Epidermal melanocyte (primary cell): ENCODE measurements around the gene SLC9A9.

ENCODE experiments used
- DNase-seq: peaks from one replicate; pipeline ENCODE4 v3.0.0; 2011; ENCODE audit warnings: low spot score; ENCODE audit not compliant: insufficient read length

SLC9A9 gene

DNA sequence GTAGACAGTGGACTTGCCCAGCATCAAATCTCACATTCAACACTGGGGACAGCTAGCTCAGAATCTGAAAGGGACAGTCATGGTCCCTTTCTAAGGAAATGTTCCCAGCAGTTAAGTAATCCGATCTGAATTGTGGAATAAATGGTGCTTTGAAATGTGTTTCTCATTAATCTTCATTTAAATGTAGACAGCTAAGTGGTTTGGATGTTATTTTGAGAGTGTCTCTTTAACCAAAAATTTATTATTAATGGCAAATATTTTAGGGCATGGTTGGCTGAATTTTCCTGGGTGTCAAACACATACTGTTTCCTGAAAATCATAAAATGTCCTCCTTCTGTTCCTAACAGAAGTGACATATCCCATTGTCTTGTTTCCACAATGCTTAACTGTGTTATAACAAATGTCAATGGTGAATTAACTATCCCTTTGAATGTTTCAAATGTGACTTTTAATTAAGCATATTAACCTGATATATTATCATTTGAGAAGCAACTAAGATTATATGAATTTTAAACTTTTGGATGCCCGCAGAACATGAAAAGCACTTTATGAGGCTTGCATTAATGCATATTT lies 517.9 kb downstream of the SLC9A9 start:
- DNase-seq: no peak

DNA sequence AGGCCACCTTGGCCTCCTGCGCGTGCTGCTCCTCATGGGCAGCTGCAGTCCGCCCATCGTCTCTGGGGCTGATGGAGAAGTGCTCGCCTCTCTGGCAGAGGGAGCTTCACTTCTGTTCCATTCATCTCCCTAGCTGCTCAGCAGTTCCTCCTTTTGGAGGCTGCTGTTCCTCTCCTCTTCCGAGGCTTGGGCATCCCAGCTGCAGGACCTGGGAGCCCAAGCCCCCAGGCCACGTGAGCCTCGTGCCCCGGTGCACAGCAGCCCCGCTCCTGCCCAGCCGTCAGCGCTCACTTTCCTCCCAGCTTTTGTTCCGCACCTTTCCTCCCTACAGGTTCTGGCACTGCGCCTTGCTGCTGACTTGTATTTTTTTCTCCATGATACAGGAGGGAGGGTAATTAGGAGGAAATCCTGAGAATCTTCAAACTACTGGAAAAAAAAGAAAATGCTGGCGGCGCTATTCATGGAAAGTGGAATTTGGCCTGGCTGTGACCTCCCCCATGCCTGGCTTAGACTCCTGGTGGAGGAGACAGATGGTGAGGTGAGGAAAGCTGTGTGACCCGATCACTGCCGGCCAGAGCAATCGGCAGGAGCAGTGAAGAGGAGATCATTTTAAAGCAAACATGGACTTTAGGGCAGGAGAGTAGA lies 518.6 kb downstream of the SLC9A9 start:
- DNase-seq: no peak

GRCh38 chr3:143328451-143328850 lies 519.8 kb downstream of the SLC9A9 start:
- DNase-seq: no peak

- DNase-seq: no peak
Observed at GRCh38 chr3:143326983-143327778, 521.1 kb downstream of the SLC9A9 start.

DNA sequence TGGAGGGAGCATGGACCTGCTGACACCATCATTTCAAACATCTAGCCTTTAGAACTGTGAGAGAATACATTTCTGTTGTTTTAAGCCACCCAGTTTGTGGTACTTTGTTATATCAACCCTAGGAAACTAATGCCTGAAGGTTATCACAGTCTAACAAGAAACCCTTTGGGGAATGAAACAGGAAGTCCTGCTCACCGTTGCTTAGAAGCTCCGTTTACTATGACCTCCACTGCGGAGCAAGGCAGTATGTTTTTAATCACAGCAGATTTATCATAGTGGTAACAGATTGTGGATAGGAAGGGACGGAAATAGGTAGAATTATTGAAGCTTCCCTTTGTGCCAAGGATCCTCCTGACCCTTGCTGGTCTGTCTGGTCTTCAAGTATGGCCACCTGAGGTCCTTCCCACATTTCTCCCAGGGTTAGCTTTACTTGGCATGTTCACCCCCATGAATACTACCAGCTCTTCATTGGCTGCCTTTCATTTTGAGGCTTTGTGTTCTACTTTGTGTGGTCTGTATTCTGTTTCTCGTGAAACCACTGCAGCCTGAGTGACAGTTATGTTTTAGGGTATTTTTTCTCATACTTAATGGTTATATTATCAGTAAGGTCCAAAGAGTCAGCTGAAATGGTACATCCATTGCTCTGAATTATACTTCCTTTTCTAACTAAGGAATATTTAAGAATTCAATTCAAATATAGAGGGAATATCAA lies 527.1 kb downstream of the SLC9A9 start:
- DNase-seq: no peak

GRCh38 chr3:143315766-143316165 lies 532.5 kb downstream of the SLC9A9 start:
- DNase-seq: no peak

GRCh38 chr3:143314251-143315093 lies 533.8 kb downstream of the SLC9A9 start:
- DNase-seq: no peak

- no peak for DNase-seq
Observed at GRCh38 chr3:143313893-143314188, 534.4 kb downstream of the SLC9A9 start.

DNA sequence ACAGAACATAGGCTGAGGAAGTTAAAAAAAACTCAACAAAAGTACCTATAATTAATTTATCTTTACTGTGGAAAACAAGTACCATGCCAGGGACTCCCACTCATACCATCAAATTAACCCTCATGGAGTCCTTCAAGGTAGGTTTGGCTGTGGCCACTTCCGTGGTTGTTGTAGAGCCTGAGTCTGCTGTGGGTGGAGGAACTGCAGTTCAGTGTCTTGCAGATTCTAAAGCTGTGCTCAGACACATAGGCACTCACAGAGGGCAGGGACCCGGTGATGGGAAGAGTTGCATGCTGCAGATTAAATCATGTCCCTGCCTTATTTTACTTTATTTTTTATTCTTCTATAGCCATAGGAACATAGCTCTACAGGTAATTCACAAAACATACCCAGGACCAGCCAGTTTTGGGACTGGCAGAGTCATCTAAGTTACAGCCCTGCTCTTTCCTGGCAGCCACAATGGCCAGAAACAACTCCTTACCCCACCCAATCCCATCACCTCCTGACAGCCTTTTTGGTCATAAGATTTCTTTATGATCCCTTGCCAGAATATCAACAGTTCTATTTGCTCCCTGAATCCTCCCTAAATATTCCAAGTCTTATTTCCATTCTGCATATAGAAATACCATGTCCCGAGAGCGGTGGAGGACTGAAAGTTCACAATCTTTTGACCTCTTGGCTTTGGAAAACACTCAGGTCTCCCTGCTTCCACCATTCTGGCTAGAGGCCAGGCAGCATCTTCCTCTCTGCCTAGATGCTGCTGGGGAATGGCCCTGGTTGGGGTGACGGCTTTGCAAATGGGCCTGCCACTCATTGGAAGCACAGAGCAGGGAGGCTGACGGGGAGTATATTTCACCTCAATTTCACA lies 535.0 kb downstream of the SLC9A9 start:
- DNase-seq: no peak

DNA sequence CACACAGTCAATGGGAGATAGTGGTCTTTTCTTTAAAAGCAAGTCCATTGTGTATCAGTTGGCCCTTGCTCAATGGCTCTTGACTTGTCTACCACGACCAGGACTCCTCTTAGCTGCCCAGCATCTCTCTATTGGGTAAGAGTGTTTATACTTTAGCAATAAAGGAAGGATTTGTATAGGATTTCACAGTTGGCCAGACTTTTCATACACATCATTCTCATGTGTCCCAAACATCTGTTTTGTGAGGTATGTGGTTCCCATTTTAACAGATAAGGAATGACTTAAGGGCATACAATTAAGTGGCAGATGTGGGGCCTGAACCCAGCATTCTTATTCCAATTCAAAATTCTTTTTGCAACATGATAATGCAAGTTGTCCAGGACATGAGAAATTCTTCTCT lies 537.2 kb downstream of the SLC9A9 start:
- no peak for DNase-seq

- DNase-seq: no peak
Observed at GRCh38 chr3:143309705-143310104, 538.6 kb downstream of the SLC9A9 start.

DNA sequence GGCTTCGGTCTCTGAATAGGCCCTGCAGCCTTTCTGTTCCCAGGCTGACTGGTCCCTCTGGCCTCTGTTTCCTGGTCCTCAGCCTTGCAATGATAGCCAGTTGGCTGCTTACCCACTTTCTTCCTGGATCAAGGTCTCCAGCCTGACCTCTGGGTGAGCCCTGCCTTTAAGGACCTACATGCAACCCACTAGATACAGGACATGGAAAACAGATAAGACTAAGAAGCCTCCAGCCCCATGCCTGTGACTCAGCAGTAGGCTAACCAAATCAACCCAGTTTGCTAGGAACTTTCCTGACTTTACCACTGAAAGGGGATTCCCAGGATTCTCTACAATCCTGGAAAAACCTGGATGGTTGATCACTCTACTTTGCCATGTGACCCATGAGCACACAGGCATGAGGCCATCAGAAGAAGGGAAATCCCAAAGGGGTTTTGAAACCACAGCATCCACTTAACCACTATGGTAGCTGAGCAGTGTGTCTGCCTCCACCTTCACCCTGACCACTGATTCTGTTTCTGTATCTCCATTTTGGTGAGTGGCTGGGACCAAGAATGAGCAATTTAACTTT lies 540.6 kb downstream of the SLC9A9 start:
- no peak for DNase-seq

GRCh38 chr3:143306407-143306806 lies 541.9 kb downstream of the SLC9A9 start:
- DNase-seq: no peak

DNA sequence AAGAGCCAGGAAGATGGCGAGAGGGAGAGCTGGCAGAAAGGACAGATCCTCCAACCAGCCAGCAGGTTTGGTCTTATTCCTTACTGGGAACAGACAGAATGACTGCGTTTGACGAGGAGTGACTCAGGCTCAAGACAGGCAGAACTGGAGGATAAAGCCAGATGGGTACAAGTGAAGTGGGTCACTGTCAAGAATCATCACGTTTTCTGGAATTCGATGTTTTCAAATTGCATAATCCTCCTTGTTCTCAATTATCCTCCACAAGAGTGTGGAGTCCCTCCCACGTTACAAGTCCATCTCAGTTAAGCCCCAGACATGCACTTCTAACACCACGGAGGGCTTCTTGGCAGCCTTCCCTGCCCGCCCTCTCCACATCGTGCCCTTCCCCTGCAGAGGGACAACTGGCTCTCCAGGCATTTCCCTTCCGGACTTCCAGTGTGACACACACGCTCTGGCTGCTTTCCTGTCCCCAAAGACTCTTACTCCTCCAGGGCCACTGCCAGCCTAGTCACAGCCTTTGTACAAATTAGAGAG lies 545.6 kb downstream of the SLC9A9 start:
- DNase-seq: peak; percentile 62

DNA sequence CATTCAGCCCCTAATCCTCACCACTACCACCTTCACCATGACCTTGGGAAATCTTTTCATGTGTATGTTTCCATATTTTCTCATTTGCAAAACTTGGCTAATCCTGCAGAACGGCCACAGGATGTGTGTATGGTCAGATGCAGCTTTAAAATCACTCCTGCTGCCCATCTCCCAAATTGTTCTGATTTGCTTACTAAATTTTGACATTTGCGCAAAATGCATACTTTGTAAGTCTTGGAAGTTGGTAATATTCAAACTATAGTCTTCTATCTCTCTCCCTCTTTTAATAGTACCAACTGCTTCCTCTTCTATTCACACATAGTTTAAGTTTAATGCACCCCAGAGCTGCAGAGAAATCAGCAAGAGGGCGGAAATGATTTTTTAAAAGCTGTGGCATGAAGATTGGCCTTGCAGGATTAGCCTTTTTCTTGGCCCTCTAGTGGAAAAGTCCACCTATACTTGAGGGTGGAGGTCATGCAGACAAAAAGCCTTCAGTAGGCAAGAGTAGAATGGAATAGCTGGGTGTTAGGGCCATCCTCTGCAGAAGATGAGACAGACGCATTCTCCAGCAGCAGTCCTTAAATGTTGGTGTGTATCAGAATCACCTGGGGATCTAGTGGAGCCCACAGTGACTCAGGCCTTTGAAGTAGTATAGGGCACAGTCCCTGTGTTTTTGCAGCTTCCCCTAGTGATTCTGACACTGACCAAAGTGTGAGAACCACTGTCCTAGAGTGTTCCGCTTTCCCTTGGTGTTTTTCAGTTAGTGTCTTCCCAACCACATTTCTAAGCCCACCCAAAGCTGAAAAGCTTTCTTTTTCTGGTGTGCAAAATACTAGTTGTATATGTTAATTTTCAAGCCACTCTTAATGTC lies 547.0 kb downstream of the SLC9A9 start:
- DNase-seq: no peak

DNA sequence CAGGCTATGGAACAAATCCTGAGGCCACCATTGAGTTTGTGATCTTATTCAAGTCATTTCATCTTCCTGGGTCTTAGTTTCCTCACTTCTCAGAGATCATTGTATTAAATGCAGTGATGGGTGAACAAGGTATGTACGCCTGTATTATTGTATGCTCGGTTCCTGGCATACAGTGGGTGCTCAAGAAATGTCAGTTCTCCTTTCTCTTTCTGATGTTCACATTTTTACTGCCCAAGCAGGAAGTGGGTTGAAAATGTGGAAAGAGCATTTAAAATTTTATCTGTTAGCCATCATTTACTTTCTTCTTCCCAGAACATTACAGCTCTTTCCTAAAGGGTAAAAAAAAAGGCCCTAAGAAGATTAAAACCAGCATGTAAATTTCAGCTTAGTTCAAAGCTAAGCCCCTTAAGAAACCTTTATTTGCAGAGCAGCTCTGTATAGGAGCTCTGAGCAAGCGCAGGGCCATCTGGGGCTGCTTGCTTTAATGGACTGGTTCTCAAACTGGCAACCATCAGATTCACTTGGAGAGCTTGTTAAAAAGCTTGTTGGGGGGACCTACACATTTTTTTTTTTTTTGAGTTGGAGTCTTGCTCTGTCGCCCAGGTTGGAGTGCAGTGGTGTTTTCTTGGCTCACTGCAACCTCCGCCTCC lies 549.3 kb downstream of the SLC9A9 start:
- DNase-seq: no peak

- no peak for DNase-seq
Observed at GRCh38 chr3:143298380-143298779, 549.9 kb downstream of the SLC9A9 start.
